ENCODE data around the gene TREM1.

DNA sequence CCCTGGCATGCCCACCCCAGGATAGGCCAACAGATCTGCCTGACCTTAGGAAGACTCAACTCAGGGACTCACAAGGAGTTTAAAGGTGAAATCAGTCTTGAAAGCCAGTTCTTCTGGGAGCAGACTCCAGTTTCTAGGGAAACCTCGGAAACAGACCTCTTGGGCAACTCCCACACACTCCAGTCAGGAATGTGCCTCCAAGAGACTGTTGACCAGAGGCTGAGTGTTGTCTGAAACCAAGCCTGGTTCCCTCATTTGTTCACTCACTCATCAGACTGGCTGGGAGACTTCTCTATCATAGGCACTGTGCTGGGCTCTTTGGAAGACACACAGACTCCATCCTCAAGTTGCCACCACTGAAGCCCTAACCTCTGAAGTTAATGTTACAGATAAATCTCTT is 1.8 kb downstream of the TREM1 start:
- TF ChIP-seq, protein P1, sequence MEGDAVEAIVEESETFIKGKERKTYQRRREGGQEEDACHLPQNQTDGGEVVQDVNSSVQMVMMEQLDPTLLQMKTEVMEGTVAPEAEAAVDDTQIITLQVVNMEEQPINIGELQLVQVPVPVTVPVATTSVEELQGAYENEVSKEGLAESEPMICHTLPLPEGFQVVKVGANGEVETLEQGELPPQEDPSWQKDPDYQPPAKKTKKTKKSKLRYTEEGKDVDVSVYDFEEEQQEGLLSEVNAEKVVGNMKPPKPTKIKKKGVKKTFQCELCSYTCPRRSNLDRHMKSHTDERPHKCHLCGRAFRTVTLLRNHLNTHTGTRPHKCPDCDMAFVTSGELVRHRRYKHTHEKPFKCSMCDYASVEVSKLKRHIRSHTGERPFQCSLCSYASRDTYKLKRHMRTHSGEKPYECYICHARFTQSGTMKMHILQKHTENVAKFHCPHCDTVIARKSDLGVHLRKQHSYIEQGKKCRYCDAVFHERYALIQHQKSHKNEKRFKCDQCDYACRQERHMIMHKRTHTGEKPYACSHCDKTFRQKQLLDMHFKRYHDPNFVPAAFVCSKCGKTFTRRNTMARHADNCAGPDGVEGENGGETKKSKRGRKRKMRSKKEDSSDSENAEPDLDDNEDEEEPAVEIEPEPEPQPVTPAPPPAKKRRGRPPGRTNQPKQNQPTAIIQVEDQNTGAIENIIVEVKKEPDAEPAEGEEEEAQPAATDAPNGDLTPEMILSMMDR (IDR thresholded peaks at IDR 0.05; ENCODE audit: low read length), result no peak
- no peak for TF ChIP-seq EZH2 (IDR thresholded peaks at IDR 0.05; ENCODE audit: borderline replicate concordance, low read length)

Measured in OCI-LY1 (cell line).